Neural cell (in vitro differentiated cells): ENCODE results near the gene KMT5C.

Source experiments
- CTCF ChIP-seq: fragments of 450-650 bp; IDR thresholded peaks from 2 replicates; pipeline ENCODE4 v1.5.1; 2014; ENCODE audit warnings: antibody characterized with exemption, mild to moderate bottlenecking, moderate library complexity; ENCODE audit not compliant: poor library complexity, severe bottlenecking
- EP300 ChIP-seq: fragments of 450-650 bp; conservative IDR thresholded peaks from 2 replicates; pipeline ENCODE4 v1.6.1; 2014; ENCODE audit warnings: antibody characterized with exemption, mild to moderate bottlenecking, moderate library complexity; ENCODE audit not compliant: poor library complexity, severe bottlenecking
- EZH2 ChIP-seq: fragments of 200-600, 300-800 bp; shearing (Covaris generic), sonication (generic); IDR thresholded peaks from 2 replicates; pipeline ENCODE4 v1.6.1; 2014; ENCODE audit warnings: antibody characterized with exemption, low read length, borderline replicate concordance, mild to moderate bottlenecking; ENCODE audit not compliant: insufficient read depth, poor library complexity, severe bottlenecking
- MXI1 ChIP-seq: fragments of 450-650 bp; conservative IDR thresholded peaks from 2 replicates; pipeline ENCODE4 v1.6.1; 2014; ENCODE audit warnings: antibody characterized with exemption, mild to moderate bottlenecking; ENCODE audit not compliant: poor library complexity, severe bottlenecking
- POLR2AphosphoS5 ChIP-seq: IDR thresholded peaks from 2 replicates; pipeline ENCODE4 v1.6.1; 2012
- RAD21 ChIP-seq: fragments of 450-650 bp; conservative IDR thresholded peaks from 2 replicates; pipeline ENCODE4 v1.6.1; 2014; ENCODE audit warnings: antibody characterized with exemption, mild to moderate bottlenecking, moderate library complexity
- REST ChIP-seq: IDR thresholded peaks from 2 replicates; pipeline ENCODE4 v1.6.1; 2012; ENCODE audit warnings: borderline replicate concordance
- SMC3 ChIP-seq: fragments of 450-650 bp; conservative IDR thresholded peaks from 2 replicates; pipeline ENCODE4 v1.6.1; 2014; ENCODE audit warnings: antibody characterized with exemption, mild to moderate bottlenecking, moderate library complexity; ENCODE audit not compliant: poor library complexity
- TAF1 ChIP-seq: IDR thresholded peaks from 2 replicates; pipeline ENCODE4 v1.6.1; 2012; ENCODE audit warnings: low read depth

- TF ChIP-seq CTCF (no peak), TAF1 (no peak), REST (no peak), MXI1 (no peak), EP300 (no peak), POLR2AphosphoS5 (no peak), RAD21 (no peak), EZH2 (no peak), SMC3 (no peak)
These were observed 38.7 kb upstream of the KMT5C start for GRCh38 chr19:55300886-55301458.
